SK-N-SH (cell line): ENCODE data around the gene GLRA1. TPM values are rescaled to one million over a fixed set of nuclear protein-coding genes. Genes with fewer than 3 reads are reported as not detected.

Source experiments
- CTCF ChIA-PET: fragments of 300-600, 350-600 bp; formaldehyde crosslinking; extraction: SDS; loops from one replicate; lab custom pipeline; 2021; lab: Yijun Ruan, JAX
- POLR2A ChIA-PET: fragments of 350-600 bp; sonication (Branson Sonifier 250); formaldehyde crosslinking; extraction: SDS; loops from one replicate; lab custom pipeline; 2020; ENCODE audit warnings: antibody characterized with exemption, inconsistent platforms; lab: Yijun Ruan, JAX
- DNase-seq: peaks from one replicate; pipeline ENCODE4 v3.0.0; 2012
- H2AFZ ChIP-seq: fragments of 200-600 bp; sonication (generic); 2 replicates; pipeline ENCODE4 v1.8.1; 2016; ENCODE audit warnings: antibody characterized with exemption, mild to moderate bottlenecking, low read depth
- H3F3A ChIP-seq: fragments of 200-600 bp; sonication (generic); replicated peaks from 2 replicates; pipeline ENCODE3; 2016; ENCODE audit warnings: antibody characterized with exemption, mild to moderate bottlenecking; ENCODE audit not compliant: insufficient read depth
- H3K27ac ChIP-seq, 2 experiments: fragments of 200-500 bp in 1 of 2; fragments of 200-600 bp in 1 of 2; sonication (Bioruptor generic) in 1 of 2; sonication (generic), shearing (Covaris generic) in 1 of 2; 2 replicates each; pipeline versions ENCODE4 v1.5.1 to v1.6.1; 2014 to 2016; ENCODE audit warnings: low read depth in 2 of 2, inconsistent platforms in 1 of 2, low read length in 1 of 2, mild to moderate bottlenecking in 1 of 2, mixed read lengths in 1 of 2
- H3K27me3 ChIP-seq: fragments of 200-600 bp; sonication (generic), shearing (Covaris generic); 2 replicates; pipeline ENCODE4 v1.6.1; 2016; ENCODE audit warnings: mixed run types; ENCODE audit not compliant: insufficient read depth
- H3K36me3 ChIP-seq, 2 experiments: fragments of 200-500 bp in 1 of 2; fragments of 200-600 bp in 1 of 2; sonication (Bioruptor generic) in 1 of 2; sonication (generic) in 1 of 2; replicated peaks in 1 of 2; 2 replicates each; pipeline versions ENCODE3 to v1.5.1; 2014 to 2016; ENCODE audit warnings: low read length in 1 of 2, mild to moderate bottlenecking in 1 of 2; ENCODE audit not compliant: insufficient read depth in 2 of 2, control insufficient read depth in 1 of 2
- H3K4me1 ChIP-seq, 2 experiments: fragments of 200-500 bp in 1 of 2; fragments of 200-600 bp in 1 of 2; sonication (Bioruptor generic) in 1 of 2; sonication (generic), shearing (Covaris generic) in 1 of 2; 2 replicates each; pipeline versions ENCODE4 v1.5.1 to v1.6.1; 2014 to 2016; ENCODE audit warnings: low read depth in 1 of 2, low read length in 1 of 2, mixed run types in 1 of 2; ENCODE audit not compliant: insufficient read depth in 2 of 2, control insufficient read depth in 1 of 2
- H3K4me2 ChIP-seq: fragments of 200-600 bp; sonication (generic), shearing (Covaris generic); 2 replicates; pipeline ENCODE4 v1.6.1; 2017; ENCODE audit warnings: mixed run types
- H3K4me3 ChIP-seq, 2 experiments: fragments of 200-500 bp in 1 of 2; fragments of 200-600 bp in 1 of 2; sonication (Bioruptor generic) in 1 of 2; sonication (generic), shearing (Covaris generic) in 1 of 2; 2 replicates each; pipeline versions ENCODE4 v1.5.1 to v1.8.1; 2014 to 2016; ENCODE audit warnings: low read depth in 2 of 2, inconsistent platforms in 1 of 2, low read length in 1 of 2, mild to moderate bottlenecking in 1 of 2, mixed read lengths in 1 of 2, moderate library complexity in 1 of 2
- H3K79me2 ChIP-seq: fragments of 200-600 bp; sonication (generic); 2 replicates; pipeline ENCODE4 v1.8.1; 2017; ENCODE audit warnings: mild to moderate bottlenecking; ENCODE audit not compliant: insufficient read depth
- H3K9ac ChIP-seq: fragments of 200-600 bp; sonication (generic); 2 replicates; pipeline ENCODE4 v1.6.1; 2017; ENCODE audit warnings: mixed run types
- H3K9me2 ChIP-seq: fragments of 200-600 bp; sonication (generic); 2 replicates; pipeline ENCODE4 v1.6.1; 2017; ENCODE audit warnings: mixed run types
- H3K9me3 ChIP-seq: fragments of 200-600 bp; sonication (generic); 2 replicates; pipeline ENCODE4 v1.6.1; 2017; ENCODE audit warnings: mixed run types, mild to moderate bottlenecking, moderate library complexity
- H4K20me1 ChIP-seq: fragments of 200-600 bp; sonication (generic); 2 replicates; pipeline ENCODE4 v1.6.1; 2017; ENCODE audit warnings: mild to moderate bottlenecking, mixed run types; ENCODE audit not compliant: insufficient read depth
- FOSL2 ChIP-seq: IDR thresholded peaks from 2 replicates; pipeline ENCODE4 v1.4.0; 2012; ENCODE audit warnings: low read depth, mild to moderate bottlenecking, moderate library complexity, borderline replicate concordance
- GABPA ChIP-seq: IDR thresholded peaks from 2 replicates; pipeline ENCODE4 v1.4.0; 2012; ENCODE audit warnings: low read depth, mild to moderate bottlenecking
- GATA2 ChIP-seq: sonication (generic); formaldehyde crosslinking; IDR thresholded peaks from 2 replicates; pipeline ENCODE4 v1.5.0; 2020; ENCODE audit warnings: mild to moderate bottlenecking, missing genetic modification reagents
- MAX ChIP-seq: IDR thresholded peaks from 2 replicates; pipeline ENCODE4 v1.4.0; 2012; ENCODE audit warnings: low read depth
- MEF2A ChIP-seq: IDR thresholded peaks from 2 replicates; pipeline ENCODE4 v1.4.0; 2012; ENCODE audit warnings: low read depth, borderline replicate concordance
- NFIC ChIP-seq: IDR thresholded peaks from 2 replicates; pipeline ENCODE4 v1.4.0; 2012; ENCODE audit warnings: borderline replicate concordance
- RAD21 ChIP-seq: IDR thresholded peaks from 2 replicates; pipeline ENCODE4 v1.6.1; 2012; ENCODE audit warnings: mild to moderate bottlenecking, low read length
- RCOR1 ChIP-seq: fragments of 150-350 bp; IDR thresholded peaks from 2 replicates; pipeline ENCODE4 v1.6.1; 2017; ENCODE audit warnings: antibody characterized with exemption, low read length
- RXRA ChIP-seq: IDR thresholded peaks from 2 replicates; pipeline ENCODE4 v1.4.0; 2012; ENCODE audit warnings: low read depth, mild to moderate bottlenecking, borderline replicate concordance
- SIN3A ChIP-seq: IDR thresholded peaks from 2 replicates; pipeline ENCODE4 v1.6.1; 2012; ENCODE audit warnings: low read depth, mild to moderate bottlenecking, low read length, moderate library complexity, borderline replicate concordance
- SMC3 ChIP-seq: IDR thresholded peaks from 2 replicates; pipeline ENCODE4 v1.6.1; 2012; ENCODE audit warnings: low read depth, low read length, improper control_type of control experiment
- WGBS: methylation state at CpG from one replicate; pipeline ENCODE4 v1.1.6; 2017; ENCODE audit warnings: low lambda C conversion rate; 5-methylcytosine and 5-hydroxymethylcytosine counted together
- polyA plus RNA-seq, 3 experiments: library from polyadenylated mRNA; depleted of rRNA; stranded (reverse); fragments of >200 nt; gene quantifications; 2 replicates each; pipeline ENCODE4 v1.2.3, GENCODE V29; 2012
- TF ChIP-seq, protein P1 (sequence below): IDR thresholded peaks from 2 replicates; pipeline ENCODE4 v1.6.1; 2012; ENCODE audit warnings: mild to moderate bottlenecking, low read depth, low read length, moderate library complexity
- TF ChIP-seq, protein P2 (sequence below): fragments of 150-350 bp; IDR thresholded peaks from 2 replicates; pipeline ENCODE4 v1.6.1; 2017; ENCODE audit warnings: antibody characterized with exemption, low read length, low read depth, borderline replicate concordance

GLRA1 gene
- not detected in 2 replicates for polyA plus RNA-seq (2012; rRNA removed)
- not detected in 2 replicates for polyA plus RNA-seq (2012; cell fraction: cytosol; rRNA removed)
- polyA plus RNA-seq (2012; cell fraction: nucleus; rRNA removed) = not detected in 2 replicates

DNA sequence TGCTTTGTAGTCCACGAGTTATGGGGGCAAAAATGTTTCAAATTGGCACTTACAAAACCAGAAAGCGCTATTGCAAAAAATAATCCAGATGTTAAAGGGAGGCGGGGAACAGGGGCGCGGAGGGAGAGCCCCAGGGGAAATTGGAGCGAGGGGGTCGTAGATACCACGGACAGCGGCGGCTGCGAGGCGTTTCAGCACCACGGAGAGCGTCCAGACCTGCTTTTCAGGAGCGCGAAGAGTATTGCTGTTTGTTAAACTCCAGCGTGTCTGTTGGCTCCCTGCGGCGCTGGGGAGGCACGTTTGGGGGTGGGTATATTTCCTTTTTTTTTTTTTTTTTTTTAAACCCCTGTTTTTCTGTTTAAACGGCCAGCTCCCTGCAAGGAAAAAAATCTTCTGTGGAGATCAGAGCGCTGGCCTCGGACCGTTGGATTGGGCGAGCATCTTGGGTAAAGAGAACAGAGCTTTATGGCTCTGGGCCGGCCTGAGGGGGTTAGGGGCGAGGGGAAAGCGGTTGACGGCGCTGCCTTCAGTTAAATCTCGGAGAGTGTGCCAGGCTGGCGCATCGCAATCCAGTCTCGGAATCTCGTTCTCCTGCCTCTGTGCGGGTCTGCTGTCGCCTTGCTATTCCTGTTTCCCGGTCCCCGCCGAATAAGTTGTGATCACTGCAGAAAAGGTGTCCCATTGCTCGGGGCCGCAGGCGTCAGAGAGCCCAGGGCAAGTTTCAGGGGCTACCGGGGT, at the start of gene GLRA1:
Gene GLRA1 (minus strand): TSS at position 288 of the 738 bp plus-strand sequence. CDS start 302 bp downstream, outside the sequence.
- peak; percentile 45 for DNase-seq
- no peak within 1 kb of the TSS for H3K27ac ChIP-seq
- H3K4me3 ChIP-seq = no peak within 1 kb of the TSS; a peak in 1 of 4 replicates
- H2AFZ ChIP-seq = no peak within 1 kb of the TSS
- H4K20me1 ChIP-seq = no peaks in the 10 kb centered on the region
- POLR2A ChIA-PET = interaction anchor here (0.7 kb wide), 1 partner anchor 160 kb away, joined by 3 read pairs; no protein-coding TSS in a partner anchor
- H3F3A ChIP-seq = no peaks in the 10 kb centered on the region
- 7% methylated on average over 32 of the region's 44 CpGs for WGBS
- no peak within 1 kb of the TSS for H3K9ac ChIP-seq
- H3K36me3 ChIP-seq = no peaks in the 10 kb centered on the region
- H3K27me3 ChIP-seq = no peaks in the 10 kb centered on the region
- no peak for TF ChIP-seq RAD21
- TF ChIP-seq GATA2 = no peak
- TF ChIP-seq, protein P1, sequence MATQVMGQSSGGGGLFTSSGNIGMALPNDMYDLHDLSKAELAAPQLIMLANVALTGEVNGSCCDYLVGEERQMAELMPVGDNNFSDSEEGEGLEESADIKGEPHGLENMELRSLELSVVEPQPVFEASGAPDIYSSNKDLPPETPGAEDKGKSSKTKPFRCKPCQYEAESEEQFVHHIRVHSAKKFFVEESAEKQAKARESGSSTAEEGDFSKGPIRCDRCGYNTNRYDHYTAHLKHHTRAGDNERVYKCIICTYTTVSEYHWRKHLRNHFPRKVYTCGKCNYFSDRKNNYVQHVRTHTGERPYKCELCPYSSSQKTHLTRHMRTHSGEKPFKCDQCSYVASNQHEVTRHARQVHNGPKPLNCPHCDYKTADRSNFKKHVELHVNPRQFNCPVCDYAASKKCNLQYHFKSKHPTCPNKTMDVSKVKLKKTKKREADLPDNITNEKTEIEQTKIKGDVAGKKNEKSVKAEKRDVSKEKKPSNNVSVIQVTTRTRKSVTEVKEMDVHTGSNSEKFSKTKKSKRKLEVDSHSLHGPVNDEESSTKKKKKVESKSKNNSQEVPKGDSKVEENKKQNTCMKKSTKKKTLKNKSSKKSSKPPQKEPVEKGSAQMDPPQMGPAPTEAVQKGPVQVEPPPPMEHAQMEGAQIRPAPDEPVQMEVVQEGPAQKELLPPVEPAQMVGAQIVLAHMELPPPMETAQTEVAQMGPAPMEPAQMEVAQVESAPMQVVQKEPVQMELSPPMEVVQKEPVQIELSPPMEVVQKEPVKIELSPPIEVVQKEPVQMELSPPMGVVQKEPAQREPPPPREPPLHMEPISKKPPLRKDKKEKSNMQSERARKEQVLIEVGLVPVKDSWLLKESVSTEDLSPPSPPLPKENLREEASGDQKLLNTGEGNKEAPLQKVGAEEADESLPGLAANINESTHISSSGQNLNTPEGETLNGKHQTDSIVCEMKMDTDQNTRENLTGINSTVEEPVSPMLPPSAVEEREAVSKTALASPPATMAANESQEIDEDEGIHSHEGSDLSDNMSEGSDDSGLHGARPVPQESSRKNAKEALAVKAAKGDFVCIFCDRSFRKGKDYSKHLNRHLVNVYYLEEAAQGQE = peak; percentile 100
- TF ChIP-seq SMC3 = no peak
- TF ChIP-seq NFIC = no peak
- TF ChIP-seq SIN3A = 0 out of 2 replicates have a peak, but pooled peaks have one; percentile 40
- no peak for TF ChIP-seq GABPA
- no peak; the same call in 1 of the 2 replicates for TF ChIP-seq RCOR1
- H3K9me2 ChIP-seq = no peaks in the 10 kb centered on the region
- no peaks in the 10 kb centered on the region for H3K9me3 ChIP-seq
- CTCF ChIA-PET = interaction anchor here (0.5 to 3.1 kb wide), 27 partner anchors 9 to 624 kb away, joined by 3 to 22 read pairs (median 5); no protein-coding TSS in a partner anchor
- no peak within 1 kb of the TSS for H3K4me2 ChIP-seq
- H3K79me2 ChIP-seq = no peaks in the 10 kb centered on the region
- H3K4me1 ChIP-seq = peaks cover 0 to 3% of the 10 kb centered on the region in 2 experiments; a peak in 1 of 4 replicates

- H3K4me3 ChIP-seq = no peak overlapping the region
- H3K27ac ChIP-seq = no peak overlapping the region
- H3K79me2 ChIP-seq = no peaks in the 10 kb centered on the region
- H3K27me3 ChIP-seq = no peaks in the 10 kb centered on the region
- TF ChIP-seq, protein P2, sequence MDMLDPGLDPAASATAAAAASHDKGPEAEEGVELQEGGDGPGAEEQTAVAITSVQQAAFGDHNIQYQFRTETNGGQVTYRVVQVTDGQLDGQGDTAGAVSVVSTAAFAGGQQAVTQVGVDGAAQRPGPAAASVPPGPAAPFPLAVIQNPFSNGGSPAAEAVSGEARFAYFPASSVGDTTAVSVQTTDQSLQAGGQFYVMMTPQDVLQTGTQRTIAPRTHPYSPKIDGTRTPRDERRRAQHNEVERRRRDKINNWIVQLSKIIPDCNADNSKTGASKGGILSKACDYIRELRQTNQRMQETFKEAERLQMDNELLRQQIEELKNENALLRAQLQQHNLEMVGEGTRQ = no peak
- TF ChIP-seq FOSL2 = no peak
- TF ChIP-seq MAX = no peak
- TF ChIP-seq RXRA = no peak
- TF ChIP-seq MEF2A = no peak
- TF ChIP-seq, all 33 proteins: peak for 0
- Histone ChIP-seq H3K4me2 (no peak overlapping the region), H3K9me2 (no peaks in the 10 kb centered on the region), H2AFZ (no peak overlapping the region), H3K36me3 (no peaks in the 10 kb centered on the region), H3K9me3 (no peaks in the 10 kb centered on the region), H4K20me1 (no peaks in the 10 kb centered on the region), H3K9ac (no peak overlapping the region), H3F3A (no peaks in the 10 kb centered on the region), H3K4me1 (no peaks in the 10 kb centered on the region)
- ChIA-PET POLR2A (no interaction called here), CTCF (interaction anchor here (0.7 to 1.1 kb wide), 3 partner anchors 15 to 534 kb away, joined by 3 to 6 read pairs (median 4); no protein-coding TSS in a partner anchor)
- DNase-seq = no peak
These were observed 46.2 kb upstream of the GLRA1 start for GRCh38 chr5:151970885-151971284.
